ENCODE measurements around the gene HEXD.

- TF ChIP-seq ZNF565 (CRISPR knock-in tag; conservative IDR thresholded peaks at IDR 0.05; ENCODE audit: low read depth) = no peak
- TF ChIP-seq ZNF8 (CRISPR knock-in tag; IDR thresholded peaks at IDR 0.05) = no peak
- TF ChIP-seq ZFP30 (CRISPR knock-in tag; IDR thresholded peaks at IDR 0.05) = no peak
- TF ChIP-seq ZNF70 (CRISPR knock-in tag; IDR thresholded peaks at IDR 0.05) = no peak
- no peak for TF ChIP-seq PPARA (CRISPR knock-in tag; IDR thresholded peaks at IDR 0.05; ENCODE audit: borderline replicate concordance)
- no peak for TF ChIP-seq PATZ1 (CRISPR knock-in tag; IDR thresholded peaks at IDR 0.05; ENCODE audit: borderline replicate concordance)
These were observed 29.2 kb upstream of the HEXD start for GRCh38 chr17:82388922-82389283.
